Superior temporal gyrus (tissue), 1 donor: ENCODE results near the gene PTCD2.
"Not testable (repeated sequence)": the region's sequence is repeated elsewhere in the genome, so short reads cannot be mapped to it uniquely, and the experiment has no call there.

Experiments used
- DNase-seq: peaks from one replicate; pipeline ENCODE4 v3.0.0-alpha.2; 2016; ENCODE audit errors: extremely low spot score

PTCD2 gene

GRCh38 chr5:72380492-72381274, 60.5 kb downstream of the PTCD2 start:
- DNase-seq: no peak

GRCh38 chr5:72383280-72383679, 63.1 kb downstream of the PTCD2 start:
- DNase-seq: no peak

GRCh38 chr5:72383726-72384125, 63.6 kb downstream of the PTCD2 start:
- no peak for DNase-seq

GRCh38 chr5:72386639-72387038, 66.5 kb downstream of the PTCD2 start:
- DNase-seq: no peak

GRCh38 chr5:72387985-72388384, 67.8 kb downstream of the PTCD2 start:
- DNase-seq: no peak

- DNase-seq: no peak
Observed at GRCh38 chr5:72388646-72389045, 68.5 kb downstream of the PTCD2 start.

- DNase-seq: no peak
Observed at GRCh38 chr5:72390836-72391235, 70.7 kb downstream of the PTCD2 start.

- no peak for DNase-seq
Observed at GRCh38 chr5:72392326-72392733, 72.2 kb downstream of the PTCD2 start.

- DNase-seq: no peak
Observed at GRCh38 chr5:72393052-72393451, 72.9 kb downstream of the PTCD2 start.

- DNase-seq: no peak
Observed at GRCh38 chr5:72394688-72395087, 74.5 kb downstream of the PTCD2 start.

- no peak for DNase-seq
Observed at GRCh38 chr5:72397836-72398235, 77.7 kb downstream of the PTCD2 start.

- no peak for DNase-seq
Observed at GRCh38 chr5:72400950-72401349, 80.8 kb downstream of the PTCD2 start.

- DNase-seq: no peak
Observed at GRCh38 chr5:72402381-72402890, 82.3 kb downstream of the PTCD2 start.

- no peak for DNase-seq
Observed at GRCh38 chr5:72402959-72403628, 82.9 kb downstream of the PTCD2 start.

- DNase-seq: not testable (repeated sequence)
Observed at GRCh38 chr5:72404771-72405170, 84.6 kb downstream of the PTCD2 start.

- no peak for DNase-seq
Observed at GRCh38 chr5:72407078-72407477, 86.9 kb downstream of the PTCD2 start.

GRCh38 chr5:72407541-72407940, 87.4 kb downstream of the PTCD2 start:
- no peak for DNase-seq

GRCh38 chr5:72408127-72408526, 88.0 kb downstream of the PTCD2 start:
- no peak for DNase-seq

GRCh38 chr5:72408603-72409002, 88.4 kb downstream of the PTCD2 start:
- no peak for DNase-seq

- no peak for DNase-seq
Observed at GRCh38 chr5:72410688-72411295, 90.6 kb downstream of the PTCD2 start.

- DNase-seq: no peak
Observed at GRCh38 chr5:72412283-72413055, 92.3 kb downstream of the PTCD2 start.
